GM12892 (cell line): Measurements from ENCODE around the gene CFL1.

ENCODE experiments used
- DNase-seq: peaks from one replicate; pipeline ENCODE4 v3.0.0; 2011; ENCODE audit not compliant: insufficient read length
- FAIRE-seq: peaks from 2 replicates; lab custom pipeline; 2011; peaks lifted over from hg19 to GRCh38; lab: Jason Lieb, UNC
- POLR2A ChIP-seq: IDR thresholded peaks from 2 replicates; pipeline ENCODE4 v1.6.1; 2011; ENCODE audit warnings: low read depth, low read length, control low read depth
- POLR2AphosphoS5 ChIP-seq: IDR thresholded peaks from 2 replicates; pipeline ENCODE4 v1.6.1; 2011; ENCODE audit warnings: low read depth, low read length, control low read depth
- TAF1 ChIP-seq: IDR thresholded peaks from 2 replicates; pipeline ENCODE4 v1.6.1; 2011; ENCODE audit warnings: low read depth, mild to moderate bottlenecking, control low read depth, low read length, borderline replicate concordance

Gene CFL1

DNA sequence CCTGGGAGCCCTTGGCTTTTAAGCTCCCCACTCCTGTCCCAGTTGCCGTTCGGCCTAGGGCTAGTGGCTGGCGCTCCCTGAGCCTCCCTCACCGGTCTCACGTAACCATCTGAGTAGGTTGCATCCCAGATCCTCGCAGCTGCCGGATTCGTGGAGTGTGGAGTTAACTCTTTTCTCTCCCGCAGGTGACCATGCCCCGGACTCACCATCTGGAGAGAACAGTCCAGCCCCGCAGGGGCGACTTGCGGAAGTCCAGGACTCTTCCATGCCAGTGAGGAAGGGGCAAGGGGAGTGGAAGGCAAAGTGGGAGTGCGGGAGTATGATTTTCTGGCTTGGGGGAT lies 3.2 kb upstream of the CFL1 start:
- TF ChIP-seq POLR2A: no peak
- no peak for TF ChIP-seq POLR2AphosphoS5
- TF ChIP-seq TAF1: no peak
- no peak for FAIRE-seq
- no peak for DNase-seq

GRCh38 chr11:65860278-65861164 lies 2.5 kb upstream of the CFL1 start, which contains the start of gene MUS81:
TSS of gene MUS81 (plus strand) at chr11:65860433. CDS start at chr11:65860754, 321 bp downstream.
- peak; percentile 95 for DNase-seq
- no peak for FAIRE-seq
- TF ChIP-seq POLR2A: peak; percentile 69; the same call in 1 of the 2 replicates
- peak; percentile 69; the same call in 1 of the 2 replicates for TF ChIP-seq TAF1
- peak; percentile 28; the same call in 1 of the 2 replicates for TF ChIP-seq POLR2AphosphoS5

GRCh38 chr11:65859812-65860277 lies 1.9 kb upstream of the CFL1 start:
- TF ChIP-seq TAF1 (no peak), POLR2AphosphoS5 (peak; percentile 89), POLR2A (peak; percentile 56; the same call in 1 of the 2 replicates)
- no peak for FAIRE-seq
- no peak for DNase-seq

DNA sequence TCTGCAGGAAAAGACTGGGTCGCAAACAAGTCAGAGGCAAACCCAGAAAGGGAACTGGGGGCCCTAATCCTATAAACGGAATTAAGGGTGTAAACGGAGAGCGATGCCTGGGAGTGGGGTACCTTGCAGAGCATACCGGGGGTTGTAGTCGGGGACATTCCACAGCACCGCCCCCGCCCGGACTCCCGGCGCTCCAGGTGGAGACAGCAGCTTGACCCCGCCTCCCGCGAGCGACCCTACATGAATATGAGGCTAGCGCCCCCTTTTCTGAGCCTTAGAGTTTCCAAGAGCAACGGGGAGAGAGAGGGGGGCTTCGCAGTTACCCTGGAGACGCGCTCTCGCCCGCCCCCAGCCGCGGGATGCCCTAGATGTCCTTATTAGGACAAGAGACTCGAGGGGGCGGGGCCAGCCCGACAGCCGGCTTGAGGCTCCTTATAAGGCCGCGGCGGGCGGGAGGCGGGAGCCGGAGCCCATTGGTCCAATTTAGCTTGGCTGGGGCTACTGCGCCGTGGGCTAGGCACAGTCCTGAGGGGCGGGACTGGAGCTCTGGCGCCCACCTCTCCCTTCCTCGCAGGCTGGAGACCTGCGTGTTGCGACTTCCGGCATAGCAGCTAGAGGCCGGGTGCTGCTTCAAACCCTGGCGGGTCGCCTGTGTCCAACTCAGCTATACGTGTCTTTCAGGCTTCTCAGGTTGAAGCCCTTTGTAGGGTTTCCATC lies 1.3 kb upstream of the CFL1 start:
- DNase-seq: peak; percentile 95
- TF ChIP-seq POLR2AphosphoS5: peak; percentile 99
- peak; percentile 95 for TF ChIP-seq POLR2A
- TF ChIP-seq TAF1: peak; percentile 96
- FAIRE-seq: peak; percentile 93

DNA sequence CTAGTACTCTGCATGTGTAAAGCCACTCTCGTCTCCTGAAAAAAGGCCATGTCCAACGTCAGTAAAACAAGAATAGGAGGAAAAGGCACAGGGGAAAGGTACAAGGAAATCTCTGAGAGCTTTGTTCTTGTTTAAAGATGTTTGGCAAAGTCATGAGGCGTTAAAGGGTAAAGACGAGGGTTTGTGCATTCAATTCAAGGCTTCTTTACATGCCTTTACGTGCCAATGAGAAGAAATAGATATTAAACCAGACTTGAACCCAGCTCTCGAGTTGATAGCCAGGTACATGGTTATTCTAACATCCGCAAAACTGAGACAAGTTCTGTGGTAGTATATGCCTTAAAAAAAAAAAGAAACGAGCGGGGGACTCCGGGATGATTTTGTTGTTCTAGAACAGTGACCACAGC lies 704 bp upstream of the CFL1 start:
- TF ChIP-seq POLR2A (no peak; the same call in 1 of the 2 replicates), TAF1 (no peak), POLR2AphosphoS5 (no peak)
- FAIRE-seq: no peak
- DNase-seq: no peak

DNA sequence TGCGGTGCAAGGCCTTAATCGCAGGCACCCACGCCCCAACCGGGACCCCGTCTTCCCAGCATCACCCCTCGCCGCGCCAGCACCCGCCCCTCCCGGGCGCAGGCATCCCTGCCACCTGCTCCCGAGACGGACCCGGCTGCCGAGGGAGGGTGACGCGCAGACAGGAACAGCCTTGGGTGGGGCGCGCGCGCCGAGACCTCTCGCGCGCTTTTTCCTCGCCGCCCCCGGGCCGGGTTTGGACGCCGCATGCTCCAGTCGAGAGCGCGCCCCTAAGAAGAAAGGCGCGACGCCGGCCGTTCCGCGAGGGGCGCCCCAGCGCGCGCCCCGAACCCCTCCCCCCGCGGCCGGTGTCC lies 504 bp downstream of the CFL1 start:
- no peak for DNase-seq
- TF ChIP-seq TAF1 (no peak), POLR2AphosphoS5 (no peak), POLR2A (no peak)
- no peak for FAIRE-seq

DNA sequence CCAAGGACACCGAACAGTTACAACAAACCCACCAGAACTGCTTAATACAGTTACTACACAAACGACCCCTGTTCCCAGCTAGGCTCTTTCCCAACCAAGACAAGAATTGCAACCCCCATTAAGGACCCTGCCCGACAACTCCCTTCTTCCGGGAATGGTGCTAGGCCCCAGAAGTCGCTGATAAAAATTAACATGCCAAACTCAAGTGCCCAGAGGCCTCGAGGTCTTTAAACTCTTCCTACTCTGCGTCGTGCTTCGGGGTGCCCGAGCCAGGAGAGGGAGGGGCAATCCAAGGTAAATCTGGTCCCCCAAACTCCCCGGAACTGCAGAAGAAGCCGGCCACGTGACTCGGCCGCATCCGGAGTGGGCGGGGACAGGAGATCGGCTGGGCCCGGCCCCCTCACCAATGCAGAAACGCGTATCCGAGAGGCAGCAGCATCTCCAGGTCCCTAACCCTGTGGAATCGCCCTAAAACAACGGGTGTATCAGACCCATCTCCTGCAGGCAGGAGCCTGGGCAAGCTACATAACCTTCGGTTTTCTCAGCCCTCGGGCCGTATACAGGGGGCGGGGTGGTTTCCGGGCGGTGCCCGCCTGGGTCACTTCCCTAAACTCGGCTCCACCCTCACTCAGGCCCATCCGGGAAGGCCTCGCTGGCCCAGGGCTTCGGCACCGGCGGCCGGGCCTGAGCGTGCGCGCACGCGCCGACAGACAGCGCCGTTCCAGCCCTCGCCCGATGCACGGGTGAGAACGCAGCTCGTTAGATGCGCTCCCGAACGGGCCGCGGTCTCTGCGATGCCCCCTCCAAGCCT lies 1.1 kb downstream of the CFL1 start:
- peak; percentile 73 for TF ChIP-seq POLR2A
- no peak for TF ChIP-seq TAF1
- peak; percentile 87 for TF ChIP-seq POLR2AphosphoS5
- peak; percentile 69 for DNase-seq
- FAIRE-seq: peak; percentile 89

DNA sequence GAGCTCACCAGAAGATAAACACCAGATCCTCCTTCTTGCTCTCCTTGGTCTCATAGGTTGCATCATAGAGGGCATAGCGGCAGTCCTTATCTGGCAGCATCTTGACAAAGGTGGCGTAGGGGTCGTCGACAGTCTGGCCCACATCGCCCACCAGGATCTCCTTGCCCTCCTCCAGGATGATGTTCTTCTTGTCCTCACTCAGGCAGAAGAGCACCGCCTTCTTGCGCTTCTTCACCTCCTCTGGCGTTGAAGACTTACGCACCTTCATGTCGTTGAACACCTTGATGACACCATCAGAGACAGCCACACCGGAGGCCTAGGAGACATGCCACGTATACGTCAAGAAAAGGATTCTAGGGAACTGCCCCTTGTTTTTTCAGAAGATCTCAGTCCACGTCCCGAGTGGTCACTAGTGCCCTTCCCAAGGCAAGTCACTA lies 2.0 kb downstream of the CFL1 start:
- FAIRE-seq: no peak
- DNase-seq: no peak
- TF ChIP-seq POLR2A (no peak; the same call in 1 of the 2 replicates), POLR2AphosphoS5 (peak; percentile 61), TAF1 (no peak)

DNA sequence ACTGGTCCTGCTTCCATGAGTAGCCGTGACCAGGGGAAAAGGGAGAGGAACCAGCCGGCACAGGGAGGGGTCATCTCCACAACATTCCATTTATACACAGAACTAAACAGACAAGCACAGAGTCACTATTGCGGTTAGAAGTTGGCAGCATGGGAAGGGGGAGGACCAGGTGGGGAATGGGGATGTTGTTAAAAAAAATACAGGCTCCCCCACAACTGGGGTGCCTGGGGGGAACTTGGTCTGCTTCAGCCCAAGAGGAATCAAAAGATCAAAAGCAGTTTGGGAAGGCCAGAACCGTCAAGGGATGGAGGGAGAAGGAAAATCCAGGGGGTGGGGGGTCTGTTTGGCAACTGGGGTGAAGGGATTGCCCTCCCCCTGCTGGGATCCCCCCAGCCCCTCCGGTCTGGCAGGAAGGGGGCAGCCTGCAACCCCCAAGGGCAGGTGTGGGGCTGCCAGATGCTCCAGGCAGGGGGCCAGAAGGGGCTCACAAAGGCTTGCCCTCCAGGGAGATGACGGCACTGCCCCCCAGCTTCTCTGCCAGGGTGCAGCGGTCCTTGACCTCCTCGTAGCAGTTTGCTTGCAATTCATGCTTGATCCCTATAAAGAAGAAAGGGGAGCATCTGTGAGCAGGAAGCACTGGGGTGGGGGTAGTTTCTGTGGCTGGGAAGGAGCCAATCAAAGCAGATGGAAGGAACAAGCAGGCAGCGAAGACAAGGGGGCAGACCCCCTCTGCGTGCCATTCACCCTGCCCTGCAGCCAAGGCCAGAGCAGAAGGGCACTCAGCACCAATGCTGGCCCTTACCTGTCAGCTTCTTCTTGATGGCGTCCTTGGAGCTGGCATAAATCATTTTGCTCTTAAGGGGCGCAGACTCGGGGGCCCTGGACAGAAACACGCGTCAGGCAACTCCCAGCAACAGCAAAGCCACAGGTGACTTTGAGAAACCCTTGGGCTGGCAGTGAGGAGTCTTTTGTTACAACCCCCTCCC lies 2.8 kb downstream of the CFL1 start:
- DNase-seq: no peak
- TF ChIP-seq TAF1: no peak
- no peak; the same call in 1 of the 2 replicates for TF ChIP-seq POLR2A
- TF ChIP-seq POLR2AphosphoS5: no peak; the same call in 1 of the 2 replicates
- no peak for FAIRE-seq

- no peak for DNase-seq
- TF ChIP-seq POLR2AphosphoS5 (peak; percentile 46; the same call in 1 of the 2 replicates), POLR2A (no peak)
- FAIRE-seq: no peak
Observed at GRCh38 chr11:65854161-65854592, 3.8 kb downstream of the CFL1 start.
